Measurements from ENCODE around the gene KRT36. TPM values are rescaled to one million over a fixed set of nuclear protein-coding genes. Genes with fewer than 3 reads are reported as not detected.

The KRT36 gene
- total RNA-seq, 4 donors from 2014 or later: 0.97 TPM; not detected in 3

DNA sequence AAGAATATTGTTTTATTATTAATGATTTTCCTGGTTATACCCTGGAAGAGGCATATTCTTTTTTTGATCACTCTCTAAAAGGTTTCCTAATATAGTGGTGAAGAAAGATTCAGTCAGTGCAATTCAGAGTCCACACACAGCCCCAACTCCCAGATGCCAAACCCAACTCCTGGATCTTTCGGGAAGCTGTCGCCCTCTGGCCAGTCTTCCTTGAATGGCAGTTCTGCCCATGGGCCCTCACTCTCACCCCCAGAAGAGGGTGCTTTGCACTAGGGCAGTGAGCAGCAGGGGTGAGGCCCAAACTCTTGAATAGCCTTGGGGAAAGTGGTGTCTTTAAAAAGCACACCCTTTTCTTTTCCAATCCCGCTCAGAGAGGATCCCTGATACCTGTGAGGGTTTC is 33.5 kb downstream of the KRT36 start:
- intact Hi-C loops (cut with DNase I; ENCODE audit: low total_unique reads): no loop called here
- no peak for TF ChIP-seq POLR2A (IDR thresholded peaks at IDR 0.05)
- TF ChIP-seq, protein P1, sequence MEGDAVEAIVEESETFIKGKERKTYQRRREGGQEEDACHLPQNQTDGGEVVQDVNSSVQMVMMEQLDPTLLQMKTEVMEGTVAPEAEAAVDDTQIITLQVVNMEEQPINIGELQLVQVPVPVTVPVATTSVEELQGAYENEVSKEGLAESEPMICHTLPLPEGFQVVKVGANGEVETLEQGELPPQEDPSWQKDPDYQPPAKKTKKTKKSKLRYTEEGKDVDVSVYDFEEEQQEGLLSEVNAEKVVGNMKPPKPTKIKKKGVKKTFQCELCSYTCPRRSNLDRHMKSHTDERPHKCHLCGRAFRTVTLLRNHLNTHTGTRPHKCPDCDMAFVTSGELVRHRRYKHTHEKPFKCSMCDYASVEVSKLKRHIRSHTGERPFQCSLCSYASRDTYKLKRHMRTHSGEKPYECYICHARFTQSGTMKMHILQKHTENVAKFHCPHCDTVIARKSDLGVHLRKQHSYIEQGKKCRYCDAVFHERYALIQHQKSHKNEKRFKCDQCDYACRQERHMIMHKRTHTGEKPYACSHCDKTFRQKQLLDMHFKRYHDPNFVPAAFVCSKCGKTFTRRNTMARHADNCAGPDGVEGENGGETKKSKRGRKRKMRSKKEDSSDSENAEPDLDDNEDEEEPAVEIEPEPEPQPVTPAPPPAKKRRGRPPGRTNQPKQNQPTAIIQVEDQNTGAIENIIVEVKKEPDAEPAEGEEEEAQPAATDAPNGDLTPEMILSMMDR (IDR thresholded peaks at IDR 0.05): no peak
- H3K4me3 ChIP-seq (ENCODE audit: low read depth, poor library complexity, severe bottlenecking): no peak overlapping the region
- no peak for DNase-seq (ENCODE audit: low spot score in 2 of 2)
- WGBS, 2 donors: 54 to 77% methylated on average over 3 of the region's 3 CpGs

DNA sequence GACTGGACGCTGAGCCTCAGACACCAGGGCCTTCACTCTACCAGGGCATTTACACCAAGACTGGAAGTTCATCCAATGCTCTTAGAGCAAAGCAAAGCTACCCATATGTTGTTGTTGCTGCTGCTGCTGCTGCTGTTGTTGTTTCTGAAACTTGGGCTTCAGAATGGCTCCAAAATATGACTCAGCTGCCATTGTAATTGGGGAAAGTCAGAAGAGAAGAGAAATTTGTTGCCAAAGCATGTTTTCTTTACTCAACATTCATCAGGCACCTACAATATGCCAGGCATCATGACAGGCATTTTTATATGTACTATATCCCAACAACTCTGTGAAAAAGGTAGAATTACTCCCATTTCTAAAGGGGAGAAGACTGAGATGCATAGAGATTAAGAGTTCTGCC is 34.5 kb downstream of the KRT36 start:
- 83 to 100% methylated on average over 1 of the region's 1 CpG for WGBS, 2 donors
- intact Hi-C loops (cut with DNase I; ENCODE audit: low total_unique reads): no loop called here
- TF ChIP-seq, protein P1 (IDR thresholded peaks at IDR 0.05): no peak
- no peak for TF ChIP-seq POLR2A (IDR thresholded peaks at IDR 0.05)
- no peak overlapping the region for H3K4me3 ChIP-seq (ENCODE audit: low read depth, poor library complexity, severe bottlenecking)
- DNase-seq (ENCODE audit: low spot score in 2 of 2): no peak

DNA sequence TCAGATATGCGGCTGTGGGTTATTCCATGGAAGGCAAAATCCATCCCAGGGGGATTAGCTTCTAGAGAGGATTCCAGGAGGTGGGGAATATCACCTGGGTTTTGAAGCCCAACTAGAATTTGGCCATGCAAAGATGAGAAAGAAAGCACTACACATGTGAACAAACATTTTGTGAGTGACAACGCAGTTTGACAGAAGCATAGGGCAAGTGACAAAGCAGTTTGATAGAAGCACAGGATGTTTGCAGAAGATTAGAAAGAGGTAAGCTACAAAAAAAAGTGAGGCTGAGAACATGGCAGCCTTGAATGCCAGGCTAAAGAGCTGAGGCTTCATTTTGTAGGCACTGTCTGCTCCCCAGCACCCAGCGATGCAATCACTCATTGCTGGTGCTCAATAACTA is 36.6 kb downstream of the KRT36 start:
- no peak for DNase-seq (ENCODE audit: low spot score in 2 of 2)
- TF ChIP-seq POLR2A (IDR thresholded peaks at IDR 0.05): no peak
- TF ChIP-seq, protein P1 (IDR thresholded peaks at IDR 0.05): no peak
- intact Hi-C loops (cut with DNase I; ENCODE audit: low total_unique reads): no loop called here
- 94% methylated on average over 3 of the region's 3 CpGs for WGBS, 2 donors
- no peak overlapping the region for H3K4me3 ChIP-seq (ENCODE audit: low read depth, poor library complexity, severe bottlenecking)

DNA sequence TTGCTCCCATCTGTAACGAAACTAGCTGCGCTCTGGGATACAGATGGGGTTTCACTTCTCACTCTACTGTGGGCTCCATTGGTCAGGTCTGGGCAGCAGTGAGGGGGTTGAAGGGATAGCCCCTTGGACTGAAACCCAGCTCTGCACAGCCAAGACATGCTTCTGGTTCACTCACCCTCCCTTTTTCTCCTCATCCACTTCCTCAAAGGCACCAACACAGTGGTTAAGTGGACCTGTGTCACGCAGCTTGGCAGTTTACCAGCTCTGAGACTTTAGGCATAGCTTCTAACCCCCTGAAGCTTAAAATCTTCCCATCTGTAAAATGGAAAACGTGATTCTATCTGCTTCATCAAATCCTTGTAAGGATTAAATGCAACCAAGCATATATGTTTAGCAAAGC is 37.4 kb downstream of the KRT36 start:
- TF ChIP-seq, protein P1 (IDR thresholded peaks at IDR 0.05): no peak
- TF ChIP-seq POLR2A (IDR thresholded peaks at IDR 0.05): no peak
- intact Hi-C loops (cut with DNase I; ENCODE audit: low total_unique reads): no loop called here
- no peak overlapping the region for H3K4me3 ChIP-seq (ENCODE audit: low read depth, poor library complexity, severe bottlenecking)
- WGBS, 2 donors: 54 to 55% methylated on average over 4 of the region's 4 CpGs
- no peak for DNase-seq (ENCODE audit: low spot score in 2 of 2)

DNA sequence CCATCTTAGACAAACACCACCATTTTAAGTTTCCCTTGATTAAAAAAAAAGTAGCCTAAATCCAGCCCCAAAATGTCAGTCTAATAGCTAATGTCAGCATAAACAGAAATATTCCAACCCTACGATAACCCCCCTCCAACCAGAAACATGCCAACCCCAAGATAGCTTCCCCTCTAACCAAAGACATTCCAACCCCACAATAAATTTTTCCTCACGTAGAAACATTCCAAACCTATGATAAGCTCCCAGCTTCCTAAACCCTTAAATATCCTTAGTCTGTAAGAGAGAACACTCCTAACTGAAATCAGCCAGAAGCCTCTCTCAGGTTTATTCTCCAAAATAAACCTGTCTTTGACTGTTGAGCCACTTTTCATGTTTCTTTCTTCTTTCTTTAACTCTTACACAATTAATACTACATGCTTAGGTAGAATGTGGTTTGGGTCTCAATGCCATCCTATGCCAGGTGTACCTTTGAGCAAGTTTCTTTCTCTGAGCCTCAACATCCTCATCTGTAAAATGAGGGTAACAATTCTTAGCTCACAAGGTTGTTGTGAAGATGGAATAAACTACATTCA is 38.5 kb downstream of the KRT36 start:
- no peak for DNase-seq (ENCODE audit: low spot score in 2 of 2)
- 70 to 76% methylated on average over 2 of the region's 2 CpGs for WGBS, 2 donors
- H3K4me3 ChIP-seq (ENCODE audit: low read depth, poor library complexity, severe bottlenecking): no peak overlapping the region
- intact Hi-C loops (cut with DNase I; ENCODE audit: low total_unique reads): no loop called here
- TF ChIP-seq POLR2A (IDR thresholded peaks at IDR 0.05): no peak
- TF ChIP-seq, protein P1 (IDR thresholded peaks at IDR 0.05): no peak

DNA sequence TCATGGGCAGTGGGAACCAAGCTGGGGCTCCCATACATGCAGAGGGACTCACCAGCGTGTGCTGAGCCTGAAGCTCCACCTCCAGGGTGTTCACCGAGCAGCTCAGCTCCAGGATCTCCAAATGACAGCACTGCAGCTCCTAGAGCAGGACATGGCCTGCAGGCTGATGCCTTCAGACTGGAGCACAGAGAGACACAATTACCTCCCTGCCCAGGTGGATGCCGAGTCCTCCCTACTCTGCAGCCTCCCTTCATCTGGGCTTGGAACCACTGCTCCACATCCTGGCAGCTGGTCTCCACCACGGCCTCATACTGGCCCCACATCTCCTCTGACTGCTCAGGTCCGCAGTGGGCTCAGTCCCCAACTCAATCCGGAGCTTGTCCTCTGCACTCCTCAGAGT is 40.7 kb downstream of the KRT36 start:
- 77 to 82% methylated on average over 6 of the region's 6 CpGs for WGBS, 2 donors
- no peak overlapping the region for H3K4me3 ChIP-seq (ENCODE audit: low read depth, poor library complexity, severe bottlenecking)
- DNase-seq (ENCODE audit: low spot score in 2 of 2): no peak
- intact Hi-C loops (cut with DNase I; ENCODE audit: low total_unique reads): no loop called here
- TF ChIP-seq, protein P1 (IDR thresholded peaks at IDR 0.05): no peak
- TF ChIP-seq POLR2A (IDR thresholded peaks at IDR 0.05): no peak
